K562 (cell line): ENCODE results near the gene UBE2D3. TPM values are rescaled to one million over a fixed set of nuclear protein-coding genes. Genes with fewer than 3 reads are reported as not detected.

Experiments
- CBX8 ChIP-seq: fragments of 200-600 bp; sonication (generic); IDR thresholded peaks from 2 replicates; pipeline ENCODE4 v1.6.1; 2012; ENCODE audit warnings: borderline replicate concordance, mixed run types, low read depth, mild to moderate bottlenecking, moderate library complexity, mixed read lengths, low read length, control low read depth, inconsistent platforms; ENCODE audit not compliant: poor library complexity, severe bottlenecking; ENCODE audit errors: extremely low read depth
- CEBPG ChIP-seq, 3 experiments: fragments of 200-800 bp in 1 of 3; sonication (Bioruptor generic) in 1 of 3; sonication (generic) in 1 of 3; formaldehyde crosslinking in 1 of 3; IDR thresholded peaks in 2 of 3; conservative IDR thresholded peaks in 1 of 3; 2 replicates each; pipeline versions ENCODE4 v1.6.1 to v1.8.0; 2016 to 2022; ENCODE audit warnings: missing compliant biosample characterization in 2 of 3, missing genetic modification characterization in 2 of 3, mild to moderate bottlenecking in 1 of 3, missing genetic modification reagents in 1 of 3
- ELK1 ChIP-seq: sonication (generic); formaldehyde crosslinking; IDR thresholded peaks from 2 replicates; pipeline ENCODE4 v1.8.1; 2022; ENCODE audit warnings: missing genetic modification reagents
- KDM4B ChIP-seq, 2 experiments: fragments of 450-650 bp in 1 of 2; sonication (generic) in 1 of 2; IDR thresholded peaks; 2 replicates each; pipeline ENCODE4 v1.6.1; 2016 to 2017; ENCODE audit warnings: borderline replicate concordance in 2 of 2, antibody characterized with exemption in 1 of 2, low read depth in 1 of 2, mild to moderate bottlenecking in 1 of 2
- NONO ChIP-seq, 2 experiments: fragments of 200-400 bp in 1 of 2; fragments of 450-650 bp in 1 of 2; formaldehyde crosslinking in 1 of 2; IDR thresholded peaks; 2 replicates each; pipeline ENCODE4 v1.6.1; 2017; ENCODE audit warnings: low read depth in 2 of 2, mild to moderate bottlenecking in 2 of 2, moderate library complexity in 2 of 2, low read length in 1 of 2
- NR4A1 ChIP-seq, 2 experiments: fragments of 250-450 bp in 1 of 2; fragments of 450-650 bp in 1 of 2; sonication (Bioruptor Pico) in 1 of 2; IDR thresholded peaks; 2 replicates each; pipeline versions ENCODE4 v1.4.0 to v1.6.1; 2016 to 2020; ENCODE audit warnings: mild to moderate bottlenecking in 2 of 2, missing compliant biosample characterization in 1 of 2, missing genetic modification characterization in 1 of 2, moderate library complexity in 1 of 2
- PHB2 ChIP-seq: fragments of 450-650 bp; IDR thresholded peaks from 2 replicates; pipeline ENCODE4 v1.6.1; 2017; ENCODE audit warnings: low read depth
- RAD21 ChIP-seq, 2 experiments: fragments of 250-450 bp in 1 of 2; fragments of 450-650 bp in 1 of 2; sonication (Bioruptor Pico) in 1 of 2; formaldehyde crosslinking in 1 of 2; IDR thresholded peaks in 1 of 2; conservative IDR thresholded peaks in 1 of 2; 2 replicates each; pipeline versions ENCODE4 v1.4.0 to v1.8.0; 2020 to 2022; ENCODE audit warnings: mild to moderate bottlenecking in 2 of 2, moderate library complexity in 1 of 2
- SAP30 ChIP-seq: fragments of 200-600 bp; sonication (generic); IDR thresholded peaks from 2 replicates; pipeline ENCODE4 v1.6.1; 2012; ENCODE audit warnings: borderline replicate concordance, low read depth, mild to moderate bottlenecking, moderate library complexity, low read length, control low read depth, inconsistent platforms; ENCODE audit not compliant: insufficient read depth, poor library complexity, severe bottlenecking
- TAF1 ChIP-seq: IDR thresholded peaks from 2 replicates; pipeline ENCODE4 v1.6.1; 2011; ENCODE audit warnings: mild to moderate bottlenecking, low read length, moderate library complexity; ENCODE audit not compliant: insufficient read depth, control insufficient read depth, severe bottlenecking; ENCODE audit errors: extremely low read depth
- TCF7 ChIP-seq: sonication (generic); IDR thresholded peaks from 2 replicates; pipeline ENCODE4 v1.6.1; 2016; ENCODE audit warnings: antibody characterized with exemption, borderline replicate concordance
- TEAD1 ChIP-seq, 2 experiments: fragments of 450-650 bp in 1 of 2; sonication (generic) in 1 of 2; formaldehyde crosslinking; IDR thresholded peaks; 2 replicates each; pipeline versions ENCODE4 v1.4.0 to v1.8.0; 2020 to 2022; ENCODE audit warnings: mild to moderate bottlenecking in 2 of 2, missing genetic modification reagents in 1 of 2
- XRCC5 ChIP-seq: fragments of 200-400 bp; formaldehyde crosslinking; IDR thresholded peaks from 2 replicates; pipeline ENCODE4 v1.6.1; 2017; ENCODE audit warnings: low read depth, mild to moderate bottlenecking, low read length
- ZNF280A ChIP-seq: fragments of 450-650 bp; IDR thresholded peaks from 2 replicates; pipeline ENCODE4 v1.6.1; 2018; ENCODE audit warnings: mild to moderate bottlenecking, low read depth; ENCODE audit not compliant: partially characterized antibody
- ZNF609 ChIP-seq: sonication (generic); formaldehyde crosslinking; IDR thresholded peaks from 2 replicates; pipeline ENCODE4 v1.8.1; 2023; ENCODE audit warnings: missing genetic modification reagents, mild to moderate bottlenecking, borderline replicate concordance
- polyA plus RNA-seq, 8 experiments: library from polyadenylated mRNA; depleted of rRNA in 4 of 8; stranded (reverse) in 5 of 8; unstranded in 3 of 8; fragments of >200 nt; fragmentation: Nextera tagmentation in 2 of 8; fragmentation: Illumina TruSeq in 1 of 8; extraction: Ambion mirVana in 2 of 8; extraction: Trizol in 1 of 8; gene quantifications; 2 replicates each; pipeline versions ENCODE4 v1.2.1 to v1.2.3, GENCODE V29; 2011 to 2014; ENCODE audit warnings: inconsistent platforms in 1 of 8, missing spikeins in 1 of 8
- total RNA-seq, 7 experiments: library from RNA; depleted of rRNA in 6 of 7; stranded (reverse); fragments of >200 nt in 6 of 7; fragmentation: Illumina TruSeq in 2 of 7; extraction: Trizol in 2 of 7; gene quantifications; 2 replicates each; pipeline versions ENCODE4 v1.2.1 to v1.2.3, GENCODE V29; 2011 to 2021; ENCODE audit warnings: low replicate concordance in 1 of 7

UBE2D3 gene
- total and polyA plus RNA-seq, 9 of the 15 experiments (the other 6 are each of a cell fraction or from before 2014, with no cell fraction given), result 191 to 618 (median 292) TPM

DNA sequence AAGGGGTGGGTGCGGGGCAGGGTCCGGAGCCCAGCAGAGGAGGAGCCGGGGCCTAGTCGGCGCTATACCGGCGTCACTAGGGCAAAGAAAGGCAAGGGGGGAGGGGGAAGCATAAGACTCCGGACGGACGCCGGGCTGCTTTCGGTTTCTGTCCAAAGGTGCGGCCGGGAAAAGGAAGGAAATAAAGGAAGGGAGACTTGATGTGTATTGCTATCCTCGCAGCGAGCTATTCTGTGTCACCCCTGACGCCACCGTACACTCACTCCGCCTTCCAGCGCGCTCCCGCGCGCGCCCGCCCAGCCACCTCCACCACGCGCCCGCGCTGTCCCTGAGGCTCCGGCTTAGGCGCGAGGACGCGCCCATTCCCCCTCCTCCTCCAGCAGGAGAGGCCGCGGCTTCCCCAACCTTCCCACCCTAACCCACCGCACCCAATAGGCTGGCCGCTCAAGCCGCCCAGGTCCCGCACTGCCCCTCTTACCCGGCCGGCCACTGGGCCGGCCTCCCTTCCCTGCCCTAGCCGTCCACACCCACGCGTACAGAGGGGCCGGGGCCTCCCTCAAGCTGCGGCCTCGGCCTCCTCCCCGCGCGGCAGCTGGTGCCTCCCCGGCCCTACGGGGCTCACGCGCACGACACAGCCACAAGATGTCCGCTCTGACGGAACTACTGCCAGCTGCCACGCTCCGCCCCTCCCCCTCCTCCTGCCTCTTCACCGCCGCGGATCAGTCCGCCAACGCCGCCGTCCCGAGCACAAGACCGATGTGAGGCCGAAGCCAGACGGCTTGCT is at the start of gene UBE2D3 (continued):
- TF ChIP-seq ZNF609 (CRISPR knock-in tag), result peak; percentile 97
- TF ChIP-seq PHB2, result no peak
- no peak; a peak in 1 of 4 replicates for TF ChIP-seq RAD21 (CRISPR knock-in tag; conservative IDR thresholded peaks at IDR 0.05 in 1 of 2, IDR thresholded peaks at IDR 0.05 in 1 of 2)
- TF ChIP-seq TCF7, result peak; percentile 83; the same call in 1 of the 2 replicates
- TF ChIP-seq CEBPG (CRISPR knock-in tag; IDR thresholded peaks at IDR 0.05), result peak; percentile 16; the same call in 1 of the 2 replicates
- TF ChIP-seq CEBPG (tag; conservative IDR thresholded peaks at IDR 0.05 in 1 of 2, IDR thresholded peaks at IDR 0.05 in 1 of 2), result no peak
- no peak for TF ChIP-seq NR4A1 (CRISPR knock-in tag; IDR thresholded peaks at IDR 0.05)
- TF ChIP-seq NR4A1 (tag; IDR thresholded peaks at IDR 0.05), result no peak
- TF ChIP-seq KDM4B (IDR thresholded peaks at IDR 0.05; ENCODE audit: borderline replicate concordance in 2 of 2, low read depth in 1 of 2), result peak in 1 of 2 experiments; percentile 88; a peak in 1 of 4 replicates
- peak in 1 of 2 experiments; percentile 34; a peak in 1 of 4 replicates for TF ChIP-seq TEAD1 (CRISPR knock-in tag; IDR thresholded peaks at IDR 0.05)
- no peak for TF ChIP-seq ELK1 (CRISPR knock-in tag)
- no peak for TF ChIP-seq ZNF280A
- TF ChIP-seq TAF1, result peak; percentile 91
- peak; percentile 83; the same call in 1 of the 2 replicates for TF ChIP-seq XRCC5
- no peak for TF ChIP-seq CBX8
- TF ChIP-seq NONO (IDR thresholded peaks at IDR 0.05; ENCODE audit: low read depth in 2 of 2, low read length in 1 of 2), result peak; percentile 11 to 69; a peak in 1 of 4 replicates
- TF ChIP-seq SAP30, result peak; percentile 60
